Measurements from ENCODE around the gene CEPT1. TPM values are rescaled to one million over a fixed set of nuclear protein-coding genes. Genes with fewer than 3 reads are reported as not detected.

CEPT1 gene
- total RNA-seq, 1 experiment from 2014 or later = 33.0 TPM

DNA sequence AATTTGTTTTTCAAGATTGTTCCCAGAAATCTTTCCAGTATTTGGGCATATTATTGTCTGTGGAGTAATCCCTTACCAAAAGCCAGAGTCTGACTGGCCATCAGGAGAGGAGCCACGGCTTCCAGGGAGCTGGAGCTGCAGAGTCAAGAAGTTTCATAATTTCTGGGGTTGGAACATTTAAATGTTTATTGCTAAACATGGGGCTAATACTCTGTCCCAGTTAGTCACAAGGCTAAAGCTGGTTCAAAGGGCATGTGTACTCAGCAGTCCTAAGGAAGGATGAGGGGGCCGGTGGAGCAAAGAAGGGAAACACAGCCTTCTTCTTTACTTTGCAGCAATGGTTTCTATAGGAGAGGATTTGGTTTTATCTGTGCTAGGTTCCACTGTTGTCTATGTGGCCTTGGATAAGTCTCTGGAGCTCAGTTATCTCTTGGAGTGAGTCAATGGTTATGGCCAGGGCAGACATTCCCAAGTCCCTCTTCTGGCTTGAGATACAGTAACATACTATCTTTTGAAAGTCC, 51.0 kb downstream of the CEPT1 start:
- Histone ChIP-seq H3K27ac (ENCODE audit: insufficient read length, low read depth, low read length) (no peak overlapping the region), H3K14ac (ENCODE audit: insufficient read depth, low read length) (no peak overlapping the region), H4K20me1 (ENCODE audit: control insufficient read depth, insufficient read depth, insufficient read length) (no peaks in the 10 kb centered on the region), H3K4ac (ENCODE audit: low read depth, low read length) (no peak overlapping the region), H2BK20ac (ENCODE audit: low read depth, low read length, poor library complexity, severe bottlenecking) (no peak overlapping the region), H2BK12ac (ENCODE audit: insufficient read length, low read depth, low read length) (no peak overlapping the region), H4K8ac (replicated peaks; ENCODE audit: insufficient read length, low read depth, low read length) (no peak overlapping the region), H3K18ac (ENCODE audit: insufficient read length, low read depth, low read length) (no peak overlapping the region), H3K23me2 (ENCODE audit: insufficient read length, low read depth, low read length, poor library complexity, severe bottlenecking) (no peaks in the 10 kb centered on the region), H3K9me3 (ENCODE audit: control insufficient read depth, low read depth, low read length) (no peaks in the 10 kb centered on the region), H4K91ac (ENCODE audit: insufficient read length, low read depth, low read length) (no peak overlapping the region), H2BK15ac (ENCODE audit: low read depth, low read length) (no peak overlapping the region), H3K27me3 (ENCODE audit: insufficient read depth, low read length) (no peaks in the 10 kb centered on the region; the same call in 1 of the 2 replicates), H3T11ph (ENCODE audit: low read length) (no peak overlapping the region), H3K79me2 (ENCODE audit: insufficient read depth, low read length) (no peaks in the 10 kb centered on the region), H3K9ac (ENCODE audit: extremely low read depth, insufficient read length, low read length) (no peak overlapping the region), H2BK120ac (ENCODE audit: low read depth, low read length, poor library complexity, severe bottlenecking) (no peak overlapping the region), H3K79me1 (ENCODE audit: insufficient read depth, low read depth, low read length, poor library complexity, severe bottlenecking) (no peaks in the 10 kb centered on the region), H3K4me2 (ENCODE audit: insufficient read depth, insufficient read length, low read length) (no peak overlapping the region), H2BK5ac (ENCODE audit: insufficient read length, low read length) (no peak overlapping the region), H3K23ac (ENCODE audit: insufficient read length, low read depth, low read length) (no peak overlapping the region), H2AK5ac (ENCODE audit: insufficient read length, low read length) (no peak overlapping the region), H2AFZ (ENCODE audit: low read length) (no peak overlapping the region), H4K5ac (ENCODE audit: insufficient read length, low read depth, low read length) (no peak overlapping the region), H3K4me1 (ENCODE audit: insufficient read depth, low read length) (no peaks in the 10 kb centered on the region), H3K56ac (ENCODE audit: insufficient read length, low read depth, low read length) (no peak overlapping the region)
- DNase-seq = no peak
- H3K4me1 Mint-ChIP-seq = peaks cover 9 to 13% of the 10 kb centered on the region in 2 experiments; a peak in 3 of 4 replicates
- WGBS (ENCODE audit: extremely low coverage, insufficient read length, low lambda C conversion rate) = no CpG with 5 or more reads among the region's 2 CpGs
- H3K9me3 Mint-ChIP-seq = no peaks in the 10 kb centered on the region
- no peaks in the 10 kb centered on the region for H3K27me3 Mint-ChIP-seq (ENCODE audit: low read depth)
- no peak overlapping the region for H3K27ac Mint-ChIP-seq
- TF ChIP-seq, protein P1, sequence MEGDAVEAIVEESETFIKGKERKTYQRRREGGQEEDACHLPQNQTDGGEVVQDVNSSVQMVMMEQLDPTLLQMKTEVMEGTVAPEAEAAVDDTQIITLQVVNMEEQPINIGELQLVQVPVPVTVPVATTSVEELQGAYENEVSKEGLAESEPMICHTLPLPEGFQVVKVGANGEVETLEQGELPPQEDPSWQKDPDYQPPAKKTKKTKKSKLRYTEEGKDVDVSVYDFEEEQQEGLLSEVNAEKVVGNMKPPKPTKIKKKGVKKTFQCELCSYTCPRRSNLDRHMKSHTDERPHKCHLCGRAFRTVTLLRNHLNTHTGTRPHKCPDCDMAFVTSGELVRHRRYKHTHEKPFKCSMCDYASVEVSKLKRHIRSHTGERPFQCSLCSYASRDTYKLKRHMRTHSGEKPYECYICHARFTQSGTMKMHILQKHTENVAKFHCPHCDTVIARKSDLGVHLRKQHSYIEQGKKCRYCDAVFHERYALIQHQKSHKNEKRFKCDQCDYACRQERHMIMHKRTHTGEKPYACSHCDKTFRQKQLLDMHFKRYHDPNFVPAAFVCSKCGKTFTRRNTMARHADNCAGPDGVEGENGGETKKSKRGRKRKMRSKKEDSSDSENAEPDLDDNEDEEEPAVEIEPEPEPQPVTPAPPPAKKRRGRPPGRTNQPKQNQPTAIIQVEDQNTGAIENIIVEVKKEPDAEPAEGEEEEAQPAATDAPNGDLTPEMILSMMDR (conservative IDR thresholded peaks at IDR 0.05) = no peak
- H3K36me3 Mint-ChIP-seq (ENCODE audit: insufficient read depth in 1 of 3, low read depth in 3 of 3) = peaks cover 5 to 28% (median 6%) of the 10 kb centered on the region in 3 experiments; a peak in 5 of 7 replicates
- H3K4me3 Mint-ChIP-seq = no peak overlapping the region

Data from H9 (cell line).